ENCODE data around the gene CUL9. TPM values are rescaled to one million over a fixed set of nuclear protein-coding genes. Genes with fewer than 3 reads are reported as not detected.
A peak's percentile ranks its signal among the peaks of the same experiment; 100 is the strongest.

The CUL9 gene
- total RNA-seq, 1 experiment from 2014 or later = 15.2 TPM

- Histone ChIP-seq H3K27ac (ENCODE audit: insufficient read length, low read depth, low read length) (no peak overlapping the region), H2BK20ac (ENCODE audit: low read depth, low read length, poor library complexity, severe bottlenecking) (no peak overlapping the region)
- H3K9me3 Mint-ChIP-seq = no peaks in the 10 kb centered on the region
Observed at GRCh38 chr6:43183441-43183840, 1.4 kb downstream of the CUL9 start.

More at GRCh38 chr6:43183441-43183840, 1.4 kb downstream of the CUL9 start:
- Histone ChIP-seq H3K18ac (ENCODE audit: insufficient read length, low read depth, low read length) (no peak overlapping the region), H2BK15ac (ENCODE audit: low read depth, low read length) (no peak overlapping the region), H2BK12ac (ENCODE audit: insufficient read length, low read depth, low read length) (no peak overlapping the region), H3K27me3 (ENCODE audit: insufficient read depth, low read length) (no peaks in the 10 kb centered on the region), H3K56ac (ENCODE audit: insufficient read length, low read depth, low read length) (no peak overlapping the region), H4K8ac (replicated peaks; ENCODE audit: insufficient read length, low read depth, low read length) (no peak overlapping the region), H3K79me1 (ENCODE audit: insufficient read depth, low read depth, low read length, poor library complexity, severe bottlenecking) (no peaks in the 10 kb centered on the region), H3K9ac (ENCODE audit: extremely low read depth, insufficient read length, low read length) (no peak overlapping the region), H2BK120ac (ENCODE audit: low read depth, low read length, poor library complexity, severe bottlenecking) (no peak overlapping the region), H3K9me3 (ENCODE audit: control insufficient read depth, low read depth, low read length) (no peaks in the 10 kb centered on the region), H3K23me2 (ENCODE audit: insufficient read length, low read depth, low read length, poor library complexity, severe bottlenecking) (peaks cover 6% of the 10 kb centered on the region), H4K91ac (ENCODE audit: insufficient read length, low read depth, low read length) (no peak overlapping the region), H2AK5ac (ENCODE audit: insufficient read length, low read length) (no peak overlapping the region), H3K23ac (ENCODE audit: insufficient read length, low read depth, low read length) (no peak overlapping the region), H4K20me1 (ENCODE audit: control insufficient read depth, insufficient read depth, insufficient read length) (no peaks in the 10 kb centered on the region), H4K5ac (ENCODE audit: insufficient read length, low read depth, low read length) (no peak overlapping the region), H3K79me2 (ENCODE audit: insufficient read depth, low read length) (no peaks in the 10 kb centered on the region), H3T11ph (ENCODE audit: low read length) (no peak overlapping the region), H3K4me1 (ENCODE audit: insufficient read depth, low read length) (no peaks in the 10 kb centered on the region), H3K4me2 (ENCODE audit: insufficient read depth, insufficient read length, low read length) (no peak overlapping the region), H2AFZ (ENCODE audit: low read length) (no peak overlapping the region), H3K14ac (ENCODE audit: insufficient read depth, low read length) (no peak overlapping the region), H3K4ac (ENCODE audit: low read depth, low read length) (no peak overlapping the region), H2BK5ac (ENCODE audit: insufficient read length, low read length) (no peak overlapping the region)
- Mint-ChIP-seq H3K4me3 (peak overlapping the region; percentile 77 to 86; a peak in 4 of 5 replicates), H3K27ac (no peak overlapping the region), H3K36me3 (ENCODE audit: insufficient read depth in 1 of 3, low read depth in 3 of 3) (peaks cover 12 to 31% (median 30%) of the 10 kb centered on the region in 3 experiments; a peak in 6 of 7 replicates), H3K27me3 (ENCODE audit: low read depth) (no peaks in the 10 kb centered on the region), H3K4me1 (peaks cover 21% of the 10 kb centered on the region in 2 experiments)
- no peak for TF ChIP-seq CTCF (conservative IDR thresholded peaks at IDR 0.05)
- no peak for DNase-seq
- WGBS (ENCODE audit: extremely low coverage, insufficient read length, low lambda C conversion rate) = no CpG with 5 or more reads among the region's 4 CpGs
